HepG2 (cell line): ENCODE measurements around the gene HECTD4. TPM values are rescaled to one million over a fixed set of nuclear protein-coding genes. Genes with fewer than 3 reads are reported as not detected.

ENCODE experiments used
- CEBPB ChIP-seq: IDR thresholded peaks from 2 replicates; pipeline ENCODE4 v1.6.1; 2011; ENCODE audit warnings: low read depth, low read length, improper control_type of control experiment, borderline replicate concordance
- HOXA3 ChIP-seq: sonication (generic); formaldehyde crosslinking; IDR thresholded peaks from 2 replicates; pipeline ENCODE4 v1.5.0; 2020; ENCODE audit warnings: missing genetic modification reagents
- KDM1A ChIP-seq: IDR thresholded peaks from 2 replicates; pipeline ENCODE4 v1.6.1; 2016; ENCODE audit warnings: missing compliant biosample characterization
- MAZ ChIP-seq, 2 experiments: sonication (generic) in 1 of 2; formaldehyde crosslinking in 1 of 2; IDR thresholded peaks; 2 replicates each; pipeline versions ENCODE4 v1.5.0 to v1.6.1; 2012 to 2020; ENCODE audit warnings: low read depth in 2 of 2, mild to moderate bottlenecking in 2 of 2, borderline replicate concordance in 1 of 2, improper control_type of control experiment in 1 of 2, low read length in 1 of 2, missing genetic modification reagents in 1 of 2, moderate library complexity in 1 of 2
- PHF8 ChIP-seq: sonication (generic); formaldehyde crosslinking; IDR thresholded peaks from 2 replicates; pipeline ENCODE4 v1.5.0; 2020; ENCODE audit warnings: missing genetic modification reagents
- SALL2 ChIP-seq: sonication (generic); formaldehyde crosslinking; IDR thresholded peaks from 2 replicates; pipeline ENCODE4 v1.8.1; 2023; ENCODE audit warnings: mild to moderate bottlenecking, missing genetic modification reagents, inconsistent platforms
- SOX13 ChIP-seq, 3 experiments: fragments of 450-650 bp in 1 of 3; sonication (generic) in 1 of 3; formaldehyde crosslinking in 1 of 3; IDR thresholded peaks in 2 of 3; conservative IDR thresholded peaks in 1 of 3; 2 replicates each; pipeline versions ENCODE4 v1.5.0 to v1.6.1; 2016 to 2020; ENCODE audit warnings: antibody characterized with exemption in 1 of 3, mild to moderate bottlenecking in 1 of 3, missing compliant biosample characterization in 1 of 3, missing genetic modification reagents in 1 of 3, moderate library complexity in 1 of 3
- SPEN ChIP-seq: sonication (generic); formaldehyde crosslinking; IDR thresholded peaks from 2 replicates; pipeline ENCODE4 v1.5.1; 2020; ENCODE audit warnings: low read depth, mild to moderate bottlenecking, missing genetic modification reagents
- ZMYM3 ChIP-seq: sonication (generic); formaldehyde crosslinking; IDR thresholded peaks from 2 replicates; pipeline ENCODE4 v1.5.1; 2020; ENCODE audit warnings: mild to moderate bottlenecking, missing genetic modification reagents
- ZNF235 ChIP-seq: sonication (generic); formaldehyde crosslinking; IDR thresholded peaks from 2 replicates; pipeline ENCODE4 v1.8.1; 2023; ENCODE audit warnings: mild to moderate bottlenecking, missing genetic modification reagents, borderline replicate concordance
- ZNF256 ChIP-seq: sonication (generic); formaldehyde crosslinking; conservative IDR thresholded peaks from 2 replicates; pipeline ENCODE4 v1.4.0; 2020; ENCODE audit warnings: missing genetic modification reagents
- ZNF543 ChIP-seq: sonication (generic); formaldehyde crosslinking; IDR thresholded peaks from 2 replicates; pipeline ENCODE4 v1.4.0; 2020; ENCODE audit warnings: mild to moderate bottlenecking, missing genetic modification reagents
- ZNF747 ChIP-seq: sonication (generic); formaldehyde crosslinking; IDR thresholded peaks from 2 replicates; pipeline ENCODE4 v1.8.1; 2023; ENCODE audit warnings: missing genetic modification reagents, mild to moderate bottlenecking, borderline replicate concordance
- ZNF781 ChIP-seq: sonication (generic); formaldehyde crosslinking; IDR thresholded peaks from 2 replicates; pipeline ENCODE4 v1.5.1; 2020; ENCODE audit warnings: borderline replicate concordance, mild to moderate bottlenecking, missing genetic modification reagents; ENCODE audit errors: not compliant biosample characterization
- ZNF816 ChIP-seq: sonication (generic); formaldehyde crosslinking; IDR thresholded peaks from 2 replicates; pipeline ENCODE4 v1.8.0; 2022; ENCODE audit warnings: missing genetic modification reagents, mild to moderate bottlenecking, borderline replicate concordance
- ZNF891 ChIP-seq: sonication (generic); formaldehyde crosslinking; IDR thresholded peaks from 2 replicates; pipeline ENCODE4 v1.5.0; 2020; ENCODE audit warnings: mild to moderate bottlenecking, missing genetic modification reagents
- polyA plus RNA-seq, 8 experiments: library from polyadenylated mRNA; depleted of rRNA in 3 of 8; stranded (reverse) in 7 of 8; unstranded in 1 of 8; fragments of >200 nt; fragmentation: Illumina TruSeq in 4 of 8; extraction: Trizol in 4 of 8; gene quantifications; 2 replicates each; pipeline versions ENCODE4 v1.2.1 to v1.2.3, GENCODE V29; 2011 to 2016; ENCODE audit warnings: low read depth in 4 of 8, missing spikeins in 1 of 8, mixed read lengths in 1 of 8; ENCODE audit not compliant: insufficient read depth in 1 of 8
- total RNA-seq, 5 experiments: library from RNA; depleted of rRNA; stranded (reverse); fragments of >200 nt; fragmentation: Illumina TruSeq; extraction: Trizol; gene quantifications; 2 replicates each; pipeline ENCODE4 v1.2.3, GENCODE V29; 2016; ENCODE audit warnings: low read depth in 1 of 5
- TF ChIP-seq, protein P1 (sequence below): sonication (generic); formaldehyde crosslinking; IDR thresholded peaks from 2 replicates; pipeline ENCODE4 v1.8.1; 2023; ENCODE audit warnings: mild to moderate bottlenecking, moderate library complexity, missing genetic modification reagents
- TF ChIP-seq, protein P2 (sequence below): IDR thresholded peaks from 2 replicates; pipeline ENCODE4 v1.6.1; 2016; ENCODE audit warnings: mild to moderate bottlenecking, missing biosample characterization, missing genetic modification reagents
- TF ChIP-seq, protein P3 (sequence below): IDR thresholded peaks from 2 replicates; pipeline ENCODE4 v1.6.1; 2012; ENCODE audit warnings: inconsistent platforms
- TF ChIP-seq, protein P4 (sequence below): sonication (generic); formaldehyde crosslinking; IDR thresholded peaks from 2 replicates; pipeline ENCODE4 v1.4.0; 2020; ENCODE audit warnings: low read depth, mild to moderate bottlenecking, missing genetic modification reagents

HECTD4 gene
- total and polyA plus RNA-seq, 2 of the 13 experiments (the other 11 are each of a cell fraction or from before 2014, with no cell fraction given) = 9.0 to 11.4 TPM

DNA sequence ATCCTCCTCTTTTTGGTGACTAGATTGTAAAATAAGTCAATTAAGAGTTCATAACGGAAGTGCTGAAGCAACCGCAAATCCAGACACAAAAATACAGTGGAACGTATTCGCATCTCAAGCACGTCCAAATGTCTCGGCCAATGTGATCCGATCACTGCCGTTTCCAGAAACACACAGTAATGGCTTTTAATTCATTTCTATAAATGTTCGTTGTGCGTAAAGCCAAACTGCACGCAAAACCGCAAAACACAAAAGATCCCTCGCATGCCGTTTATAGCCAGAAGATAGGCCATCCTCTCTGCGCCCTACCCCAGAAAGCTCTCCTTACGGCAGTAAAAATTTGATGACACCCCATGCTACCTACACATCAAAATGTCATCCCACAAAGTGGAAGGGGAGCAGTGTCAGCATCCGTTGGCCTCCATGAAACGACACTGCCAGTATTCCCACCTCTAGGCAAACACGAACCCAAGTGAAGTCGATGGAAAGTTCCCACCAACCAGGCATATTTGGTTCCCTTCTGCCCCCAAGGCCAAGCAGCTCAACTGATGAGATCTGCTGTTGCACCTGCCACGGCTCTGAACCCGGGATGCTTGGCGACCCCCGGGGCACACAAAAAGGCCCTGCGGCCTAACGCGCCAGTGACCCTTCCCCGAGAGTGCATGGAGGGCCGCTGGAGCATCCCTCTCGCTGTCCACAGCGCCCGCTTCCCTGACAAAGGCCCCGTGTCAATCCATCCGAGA lies 1.4 kb downstream of the HECTD4 start (continued):
- TF ChIP-seq, protein P1, sequence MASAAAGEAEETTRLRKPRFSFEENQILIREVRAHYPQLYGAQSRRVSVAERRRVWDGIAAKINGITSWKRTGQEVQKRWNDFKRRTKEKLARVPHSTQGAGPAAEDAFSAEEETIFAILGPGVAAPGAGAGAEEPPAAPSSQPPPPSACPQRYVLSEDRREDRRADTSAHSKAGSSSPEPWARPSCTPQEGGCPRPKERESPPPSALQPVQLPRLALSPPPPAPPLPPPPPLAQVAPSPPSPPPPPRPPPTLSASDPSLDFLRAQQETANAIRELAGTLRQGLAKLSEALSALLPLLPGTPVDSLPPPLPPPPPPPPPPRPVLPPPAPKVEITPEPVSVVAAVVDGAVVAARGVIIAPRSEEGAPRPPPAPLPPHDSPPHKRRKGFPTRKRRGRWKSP (CRISPR knock-in tag) = peak; percentile 35; the same call in 1 of the 2 replicates
- TF ChIP-seq, protein P2, sequence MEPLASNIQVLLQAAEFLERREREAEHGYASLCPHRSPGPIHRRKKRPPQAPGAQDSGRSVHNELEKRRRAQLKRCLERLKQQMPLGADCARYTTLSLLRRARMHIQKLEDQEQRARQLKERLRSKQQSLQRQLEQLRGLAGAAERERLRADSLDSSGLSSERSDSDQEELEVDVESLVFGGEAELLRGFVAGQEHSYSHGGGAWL (CRISPR knock-in tag) = no peak
- TF ChIP-seq ZNF781 (CRISPR knock-in tag) (peak; percentile 54), PHF8 (CRISPR knock-in tag) (peak; percentile 48), CEBPB (no peak), SOX13 (IDR thresholded peaks at IDR 0.05) (no peak), SOX13 (CRISPR knock-in tag; conservative IDR thresholded peaks at IDR 0.05 in 1 of 2, IDR thresholded peaks at IDR 0.05 in 1 of 2) (no peak), MAZ (IDR thresholded peaks at IDR 0.05; ENCODE audit: borderline replicate concordance, low read depth, low read length) (no peak), MAZ (CRISPR knock-in tag; IDR thresholded peaks at IDR 0.05; ENCODE audit: low read depth) (0 out of 2 replicates have a peak, but pooled peaks have one; percentile 25), ZNF816 (no peak), ZNF543 (CRISPR knock-in tag) (no peak), KDM1A (CRISPR knock-in tag) (no peak), ZNF747 (CRISPR knock-in tag) (no peak), SPEN (peak; percentile 24; the same call in 1 of the 2 replicates), ZNF235 (0 out of 2 replicates have a peak, but pooled peaks have one; percentile 19), SALL2 (CRISPR knock-in tag) (no peak), ZMYM3 (CRISPR knock-in tag) (peak; percentile 71), ZNF256 (CRISPR knock-in tag) (no peak), HOXA3 (CRISPR knock-in tag) (peak; percentile 25; the same call in 1 of the 2 replicates), ZNF891 (0 out of 2 replicates have a peak, but pooled peaks have one; percentile 28)
- TF ChIP-seq, protein P3, sequence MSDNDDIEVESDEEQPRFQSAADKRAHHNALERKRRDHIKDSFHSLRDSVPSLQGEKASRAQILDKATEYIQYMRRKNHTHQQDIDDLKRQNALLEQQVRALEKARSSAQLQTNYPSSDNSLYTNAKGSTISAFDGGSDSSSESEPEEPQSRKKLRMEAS = no peak; the same call in 1 of the 2 replicates
- TF ChIP-seq, protein P4, sequence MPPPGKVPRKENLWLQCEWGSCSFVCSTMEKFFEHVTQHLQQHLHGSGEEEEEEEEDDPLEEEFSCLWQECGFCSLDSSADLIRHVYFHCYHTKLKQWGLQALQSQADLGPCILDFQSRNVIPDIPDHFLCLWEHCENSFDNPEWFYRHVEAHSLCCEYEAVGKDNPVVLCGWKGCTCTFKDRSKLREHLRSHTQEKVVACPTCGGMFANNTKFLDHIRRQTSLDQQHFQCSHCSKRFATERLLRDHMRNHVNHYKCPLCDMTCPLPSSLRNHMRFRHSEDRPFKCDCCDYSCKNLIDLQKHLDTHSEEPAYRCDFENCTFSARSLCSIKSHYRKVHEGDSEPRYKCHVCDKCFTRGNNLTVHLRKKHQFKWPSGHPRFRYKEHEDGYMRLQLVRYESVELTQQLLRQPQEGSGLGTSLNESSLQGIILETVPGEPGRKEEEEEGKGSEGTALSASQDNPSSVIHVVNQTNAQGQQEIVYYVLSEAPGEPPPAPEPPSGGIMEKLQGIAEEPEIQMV = 0 out of 2 replicates have a peak, but pooled peaks have one; percentile 57
